K562 (cell line): Measurements from ENCODE around the gene KSR2. TPM values are rescaled to one million over a fixed set of nuclear protein-coding genes. Genes with fewer than 3 reads are reported as not detected.

Source experiments
- ATAC-seq: fragments of 200-7000 bp; cut with Tn5 transposase; 3 replicates; pipeline ENCODE4 v1.9.1; 2020; ENCODE audit warnings: moderate library complexity
- BruUV-seq: library from RNA; stranded (reverse); fragments of 400-500 nt; replicated peaks from 2 replicates; lab custom pipeline; 2021; lab: Mats Ljungman, UMichigan
- CTCF ChIA-PET: fragments of 300-600 bp; formaldehyde crosslinking; extraction: SDS; loops from one replicate; lab custom pipeline; 2021; ENCODE audit warnings: low intra/inter-chr PET ratio; lab: Yijun Ruan, JAX
- POLR2A ChIA-PET: fragments of 300-600, 350-650 bp; sonication (Branson Sonifier 250); formaldehyde crosslinking; extraction: SDS; loops from one replicate; lab custom pipeline; 2021; ENCODE audit warnings: antibody characterized with exemption, inconsistent platforms; lab: Yijun Ruan, JAX
- DNase-seq, 4 experiments: peaks; one replicate each; pipeline versions ENCODE4 v3.0.0 to v3.0.0-alpha.2; 2011 to 2018; ENCODE audit warnings: low spot score in 3 of 4, mixed read lengths in 3 of 4; ENCODE audit errors: extremely low read depth in 1 of 4
- FAIRE-seq: peaks from 2 replicates; lab custom pipeline; 2011; peaks lifted over from hg19 to GRCh38; lab: Jason Lieb, UNC
- H2AFZ ChIP-seq: 2 replicates; pipeline ENCODE4 v1.6.0; 2011; ENCODE audit warnings: low read depth, low read length, control low read depth, inconsistent platforms
- H3K27ac ChIP-seq: fragments of 200-600 bp; 3 replicates; pipeline ENCODE4 v1.8.0; 2011; ENCODE audit warnings: low read depth, mild to moderate bottlenecking, control low read depth, inconsistent platforms, low read length, moderate library complexity, mixed read lengths; ENCODE audit errors: extremely low read depth
- H3K27me3 ChIP-seq, 2 experiments: fragments of 300-600 bp in 1 of 2; 2 replicates in 1 of 2; 3 replicates in 1 of 2; pipeline versions ENCODE4 v1.6.0 to v1.8.0; 2011; ENCODE audit warnings: inconsistent platforms in 2 of 2, low read length in 2 of 2, mild to moderate bottlenecking in 1 of 2, mixed read lengths in 1 of 2, moderate library complexity in 1 of 2; ENCODE audit not compliant: control insufficient read depth in 2 of 2, insufficient read depth in 2 of 2
- H3K36me3 ChIP-seq: fragments of 300-600 bp; 3 replicates; pipeline ENCODE4 v1.8.0; 2011; ENCODE audit warnings: mild to moderate bottlenecking, low read length, inconsistent platforms; ENCODE audit not compliant: control insufficient read depth, insufficient read depth
- H3K4me1 ChIP-seq, 2 experiments: fragments of 200-600 bp in 1 of 2; replicated peaks in 1 of 2; 2 replicates in 1 of 2; 3 replicates in 1 of 2; pipeline versions ENCODE4 v1.5.1 to v1.8.0; 2011; ENCODE audit warnings: inconsistent platforms in 2 of 2, low read length in 2 of 2, mild to moderate bottlenecking in 1 of 2, mixed read lengths in 1 of 2, moderate library complexity in 1 of 2; ENCODE audit not compliant: control insufficient read depth in 2 of 2, insufficient read depth in 2 of 2
- H3K4me2 ChIP-seq: 2 replicates; pipeline ENCODE4 v1.6.1; 2011; ENCODE audit warnings: low read length, control low read depth, inconsistent platforms, mixed read lengths; ENCODE audit not compliant: insufficient read depth
- H3K4me3 ChIP-seq: fragments of 200-600 bp; sonication (generic), shearing (Covaris generic); 2 replicates; pipeline ENCODE4 v1.5.1; 2016; ENCODE audit warnings: control low read depth, inconsistent platforms
- H3K79me2 ChIP-seq: fragments of 200-600 bp; 3 replicates; pipeline ENCODE4 v1.8.0; 2011; ENCODE audit warnings: low read length, inconsistent platforms; ENCODE audit not compliant: control insufficient read depth, insufficient read depth
- H3K9ac ChIP-seq, 2 experiments: 2 replicates each; pipeline versions ENCODE4 v1.6.0 to v1.6.1; 2011; ENCODE audit warnings: low read depth in 2 of 2, low read length in 2 of 2, control low read depth in 1 of 2, inconsistent platforms in 1 of 2, mild to moderate bottlenecking in 1 of 2, mixed read lengths in 1 of 2; ENCODE audit not compliant: insufficient read depth in 1 of 2
- H3K9me1 ChIP-seq: one replicate; pipeline ENCODE4 v1.6.0; 2011; ENCODE audit warnings: inconsistent platforms, mild to moderate bottlenecking, low read length, moderate library complexity; ENCODE audit not compliant: control insufficient read depth, insufficient read depth
- H3K9me3 ChIP-seq: replicated peaks from 2 replicates; pipeline ENCODE4 v1.5.1; 2011; ENCODE audit warnings: low read depth, low read length, inconsistent platforms; ENCODE audit not compliant: control insufficient read depth, insufficient read depth
- H4K20me1 ChIP-seq: replicated peaks from 2 replicates; pipeline ENCODE4 v1.6.1; 2011; ENCODE audit warnings: low read length, inconsistent platforms, mixed read lengths; ENCODE audit not compliant: control insufficient read depth, insufficient read depth
- CEBPG ChIP-seq, 3 experiments: fragments of 200-800 bp in 1 of 3; sonication (Bioruptor generic) in 1 of 3; sonication (generic) in 1 of 3; formaldehyde crosslinking in 1 of 3; IDR thresholded peaks in 2 of 3; conservative IDR thresholded peaks in 1 of 3; 2 replicates each; pipeline versions ENCODE4 v1.6.1 to v1.8.0; 2016 to 2022; ENCODE audit warnings: missing compliant biosample characterization in 2 of 3, missing genetic modification characterization in 2 of 3, mild to moderate bottlenecking in 1 of 3, missing genetic modification reagents in 1 of 3
- CREM ChIP-seq: IDR thresholded peaks from 2 replicates; pipeline ENCODE4 v1.6.1; 2014; ENCODE audit warnings: antibody characterized with exemption, low read depth
- WGBS: fragments of 100-300 bp; shearing (Covaris generic); methylation state at CpG from one replicate; pipeline ENCODE4 v1.1.6; 2016; ENCODE audit warnings: low coverage, mixed read lengths; ENCODE audit not compliant: insufficient coverage; ENCODE audit errors: missing lambda C conversion rate; 5-methylcytosine and 5-hydroxymethylcytosine counted together
- in situ Hi-C: fragments of 300-500 bp; cut with MboI; formaldehyde crosslinking; loops from 4 replicates; pipeline ENCODE4 v1.15.0; 2018; ENCODE audit warnings: inconsistent platforms, mixed read lengths
- intact Hi-C: fragments of 100-400 bp; cut with micrococcal nuclease; formaldehyde crosslinking; loops from 2 replicates; pipeline ENCODE4 v1.14.2; 2022
- polyA plus RNA-seq, 8 experiments: library from polyadenylated mRNA; depleted of rRNA in 4 of 8; stranded (reverse) in 5 of 8; unstranded in 3 of 8; fragments of >200 nt; fragmentation: Nextera tagmentation in 2 of 8; fragmentation: Illumina TruSeq in 1 of 8; extraction: Ambion mirVana in 2 of 8; extraction: Trizol in 1 of 8; gene quantifications; 2 replicates each; pipeline versions ENCODE4 v1.2.1 to v1.2.3, GENCODE V29; 2011 to 2014; ENCODE audit warnings: inconsistent platforms in 1 of 8, missing spikeins in 1 of 8
- total RNA-seq, 7 experiments: library from RNA; depleted of rRNA in 6 of 7; stranded (reverse); fragments of >200 nt in 6 of 7; fragmentation: Illumina TruSeq in 2 of 7; extraction: Trizol in 2 of 7; gene quantifications; 2 replicates each; pipeline versions ENCODE4 v1.2.1 to v1.2.3, GENCODE V29; 2011 to 2021; ENCODE audit warnings: low replicate concordance in 1 of 7
- TF ChIP-seq, protein P1 (sequence below), 3 experiments: IDR thresholded peaks in 2 of 3; conservative IDR thresholded peaks in 1 of 3; 2 replicates each; pipeline ENCODE4 v1.5.1; 2011 to 2012; ENCODE audit warnings: low read length in 3 of 3, mild to moderate bottlenecking in 3 of 3, control low read depth in 2 of 3, improper control_type of control experiment in 1 of 3, inconsistent platforms in 1 of 3, low read depth in 1 of 3, mixed read lengths in 1 of 3, moderate library complexity in 1 of 3; ENCODE audit not compliant: insufficient read depth in 2 of 3

The KSR2 gene
- total and polyA plus RNA-seq, 9 of the 15 experiments (the other 6 are each of a cell fraction or from before 2014, with no cell fraction given) = not detected

- BruUV-seq = no TSS peak
- Histone ChIP-seq H3K4me3 (no peak overlapping the region), H3K27ac (no peak overlapping the region), H4K20me1 (no peaks in the 10 kb centered on the region), H3K36me3 (no peaks in the 10 kb centered on the region), H3K9me3 (no peaks in the 10 kb centered on the region; the same call in 1 of the 2 replicates), H2AFZ (no peak overlapping the region), H3K4me2 (no peak overlapping the region), H3K4me1 (no peaks in the 10 kb centered on the region), H3K9me1 (no peaks in the 10 kb centered on the region), H3K27me3 (peaks cover 5 to 10% of the 10 kb centered on the region in 2 experiments; a peak in 3 of 5 replicates), H3K9ac (no peak overlapping the region), H3K79me2 (no peaks in the 10 kb centered on the region)
- FAIRE-seq (no peak), DNase-seq (no peak), ATAC-seq (peak; percentile 51; the same call in 2 of the 3 replicates)
- WGBS = 9% methylated on average over 11 of the region's 11 CpGs
- ChIA-PET CTCF (no interaction called here), POLR2A (no interaction called here)
- intact Hi-C loops (no loop called here), in situ Hi-C loops (no loop called here)
- TF ChIP-seq, protein P1, sequence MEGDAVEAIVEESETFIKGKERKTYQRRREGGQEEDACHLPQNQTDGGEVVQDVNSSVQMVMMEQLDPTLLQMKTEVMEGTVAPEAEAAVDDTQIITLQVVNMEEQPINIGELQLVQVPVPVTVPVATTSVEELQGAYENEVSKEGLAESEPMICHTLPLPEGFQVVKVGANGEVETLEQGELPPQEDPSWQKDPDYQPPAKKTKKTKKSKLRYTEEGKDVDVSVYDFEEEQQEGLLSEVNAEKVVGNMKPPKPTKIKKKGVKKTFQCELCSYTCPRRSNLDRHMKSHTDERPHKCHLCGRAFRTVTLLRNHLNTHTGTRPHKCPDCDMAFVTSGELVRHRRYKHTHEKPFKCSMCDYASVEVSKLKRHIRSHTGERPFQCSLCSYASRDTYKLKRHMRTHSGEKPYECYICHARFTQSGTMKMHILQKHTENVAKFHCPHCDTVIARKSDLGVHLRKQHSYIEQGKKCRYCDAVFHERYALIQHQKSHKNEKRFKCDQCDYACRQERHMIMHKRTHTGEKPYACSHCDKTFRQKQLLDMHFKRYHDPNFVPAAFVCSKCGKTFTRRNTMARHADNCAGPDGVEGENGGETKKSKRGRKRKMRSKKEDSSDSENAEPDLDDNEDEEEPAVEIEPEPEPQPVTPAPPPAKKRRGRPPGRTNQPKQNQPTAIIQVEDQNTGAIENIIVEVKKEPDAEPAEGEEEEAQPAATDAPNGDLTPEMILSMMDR (IDR thresholded peaks at IDR 0.05 in 2 of 3, conservative IDR thresholded peaks at IDR 0.05 in 1 of 3; ENCODE audit: insufficient read depth in 2 of 3, low read depth in 1 of 3, low read length in 3 of 3) = 0 out of 6 replicates have a peak, but pooled peaks of 1 of the 3 experiments have one; percentile 14
- TF ChIP-seq CEBPG (CRISPR knock-in tag; IDR thresholded peaks at IDR 0.05) (no peak), CEBPG (tag; conservative IDR thresholded peaks at IDR 0.05 in 1 of 2, IDR thresholded peaks at IDR 0.05 in 1 of 2) (no peak), CREM (0 out of 2 replicates have a peak, but pooled peaks have one; percentile 25)
These were observed 61.6 kb downstream of the KSR2 start for GRCh38 chr12:117907108-117907689.
